Chondrocyte (in vitro differentiated cells): Measurements from ENCODE around the gene KLHL3. TPM values are rescaled to one million over a fixed set of nuclear protein-coding genes. Genes with fewer than 3 reads are reported as not detected.
A peak's percentile ranks its signal among the peaks of the same experiment; 100 is the strongest.

Experiments
- DNase-seq: peaks from one replicate; pipeline ENCODE4 v3.0.0; 2021; ENCODE audit warnings: mixed read lengths, low spot score
- H3K27ac Mint-ChIP-seq: one replicate; pipeline ENCODE4 v1.8.0; 2021; ENCODE audit warnings: mild to moderate bottlenecking, moderate library complexity, mixed read lengths; ENCODE audit not compliant: unreplicated experiment
- H3K27me3 Mint-ChIP-seq: 2 replicates; pipeline ENCODE4 v1.8.0; 2021; ENCODE audit warnings: low read depth, mixed read lengths
- H3K36me3 Mint-ChIP-seq: 2 replicates; pipeline ENCODE4 v1.8.0; 2021; ENCODE audit warnings: low read depth, mixed read lengths
- H3K4me1 Mint-ChIP-seq: 2 replicates; pipeline ENCODE4 v1.8.0; 2021; ENCODE audit warnings: low read depth, mild to moderate bottlenecking, mixed read lengths
- H3K4me3 Mint-ChIP-seq: one replicate; pipeline ENCODE4 v1.8.0; 2021; ENCODE audit warnings: mild to moderate bottlenecking, moderate library complexity, mixed read lengths; ENCODE audit not compliant: unreplicated experiment
- H3K9me3 Mint-ChIP-seq: 2 replicates; pipeline ENCODE4 v1.8.0; 2021; ENCODE audit warnings: low read depth, mixed read lengths
- total RNA-seq: library from RNA; stranded (reverse); gene quantifications from 3 replicates; pipeline ENCODE4 v1.2.1, GENCODE V29; 2021
- TF ChIP-seq, protein P1 (sequence below): fragments of 200-600 bp; sonication (generic); IDR thresholded peaks from 2 replicates; pipeline ENCODE4 v1.5.0; 2021; ENCODE audit warnings: antibody characterized with exemption, mild to moderate bottlenecking, moderate library complexity

KLHL3 gene
- total RNA-seq, 1 donor from 2014 or later, result 1.9 TPM

DNA sequence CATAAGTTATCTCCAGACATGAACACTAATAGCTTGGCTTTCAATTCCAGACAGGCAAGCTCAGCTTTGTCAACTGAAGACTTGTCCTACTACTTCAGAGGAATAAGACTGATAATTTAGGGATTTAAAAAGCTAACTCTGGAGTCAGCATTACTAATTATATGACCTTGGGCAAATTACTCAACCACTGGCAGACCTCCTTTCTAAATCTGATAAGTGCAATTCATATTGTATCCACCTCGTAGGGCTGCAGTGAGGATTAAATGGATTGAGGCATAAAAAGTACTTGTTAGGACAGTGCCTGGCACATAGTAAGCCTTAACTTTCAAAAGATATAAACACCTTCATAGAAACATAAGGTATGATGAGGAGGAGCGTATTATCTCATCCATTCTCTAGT lies 104.4 kb downstream of the KLHL3 start:
- Mint-ChIP-seq H3K4me3 (no peak overlapping the region), H3K27ac (no peak overlapping the region), H3K4me1 (peaks cover 36% of the 10 kb centered on the region), H3K27me3 (no peaks in the 10 kb centered on the region), H3K9me3 (peaks cover 6% of the 10 kb centered on the region), H3K36me3 (peaks cover 4% of the 10 kb centered on the region)
- TF ChIP-seq, protein P1, sequence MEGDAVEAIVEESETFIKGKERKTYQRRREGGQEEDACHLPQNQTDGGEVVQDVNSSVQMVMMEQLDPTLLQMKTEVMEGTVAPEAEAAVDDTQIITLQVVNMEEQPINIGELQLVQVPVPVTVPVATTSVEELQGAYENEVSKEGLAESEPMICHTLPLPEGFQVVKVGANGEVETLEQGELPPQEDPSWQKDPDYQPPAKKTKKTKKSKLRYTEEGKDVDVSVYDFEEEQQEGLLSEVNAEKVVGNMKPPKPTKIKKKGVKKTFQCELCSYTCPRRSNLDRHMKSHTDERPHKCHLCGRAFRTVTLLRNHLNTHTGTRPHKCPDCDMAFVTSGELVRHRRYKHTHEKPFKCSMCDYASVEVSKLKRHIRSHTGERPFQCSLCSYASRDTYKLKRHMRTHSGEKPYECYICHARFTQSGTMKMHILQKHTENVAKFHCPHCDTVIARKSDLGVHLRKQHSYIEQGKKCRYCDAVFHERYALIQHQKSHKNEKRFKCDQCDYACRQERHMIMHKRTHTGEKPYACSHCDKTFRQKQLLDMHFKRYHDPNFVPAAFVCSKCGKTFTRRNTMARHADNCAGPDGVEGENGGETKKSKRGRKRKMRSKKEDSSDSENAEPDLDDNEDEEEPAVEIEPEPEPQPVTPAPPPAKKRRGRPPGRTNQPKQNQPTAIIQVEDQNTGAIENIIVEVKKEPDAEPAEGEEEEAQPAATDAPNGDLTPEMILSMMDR, result no peak
- no peak for DNase-seq

DNA sequence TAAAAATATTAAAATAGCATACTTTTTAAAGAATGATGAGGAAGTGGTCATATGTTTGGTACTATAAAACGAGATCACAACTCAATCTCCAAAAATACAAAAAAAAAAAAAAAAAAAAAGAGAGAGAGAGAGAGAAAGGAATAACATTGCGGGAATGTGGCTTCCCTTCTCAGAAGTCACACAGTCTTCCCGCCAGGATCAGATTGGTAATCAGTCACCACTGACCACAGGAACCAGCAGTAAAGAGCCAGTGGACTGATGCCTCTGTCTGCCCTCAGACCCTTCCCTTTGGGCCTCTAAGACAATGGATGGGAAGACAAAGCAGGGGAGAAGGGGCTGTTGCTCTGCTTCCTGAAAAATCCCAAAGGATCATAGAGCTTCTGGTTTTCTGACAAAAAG lies 104.9 kb downstream of the KLHL3 start:
- H3K36me3 Mint-ChIP-seq, result peaks cover 4% of the 10 kb centered on the region
- DNase-seq, result no peak
- no peak overlapping the region for H3K4me3 Mint-ChIP-seq
- peak overlapping the region; percentile 60 for H3K27ac Mint-ChIP-seq
- peaks cover 32% of the 10 kb centered on the region for H3K4me1 Mint-ChIP-seq
- TF ChIP-seq, protein P1, result no peak
- H3K27me3 Mint-ChIP-seq, result no peaks in the 10 kb centered on the region
- H3K9me3 Mint-ChIP-seq, result peaks cover 6% of the 10 kb centered on the region

DNA sequence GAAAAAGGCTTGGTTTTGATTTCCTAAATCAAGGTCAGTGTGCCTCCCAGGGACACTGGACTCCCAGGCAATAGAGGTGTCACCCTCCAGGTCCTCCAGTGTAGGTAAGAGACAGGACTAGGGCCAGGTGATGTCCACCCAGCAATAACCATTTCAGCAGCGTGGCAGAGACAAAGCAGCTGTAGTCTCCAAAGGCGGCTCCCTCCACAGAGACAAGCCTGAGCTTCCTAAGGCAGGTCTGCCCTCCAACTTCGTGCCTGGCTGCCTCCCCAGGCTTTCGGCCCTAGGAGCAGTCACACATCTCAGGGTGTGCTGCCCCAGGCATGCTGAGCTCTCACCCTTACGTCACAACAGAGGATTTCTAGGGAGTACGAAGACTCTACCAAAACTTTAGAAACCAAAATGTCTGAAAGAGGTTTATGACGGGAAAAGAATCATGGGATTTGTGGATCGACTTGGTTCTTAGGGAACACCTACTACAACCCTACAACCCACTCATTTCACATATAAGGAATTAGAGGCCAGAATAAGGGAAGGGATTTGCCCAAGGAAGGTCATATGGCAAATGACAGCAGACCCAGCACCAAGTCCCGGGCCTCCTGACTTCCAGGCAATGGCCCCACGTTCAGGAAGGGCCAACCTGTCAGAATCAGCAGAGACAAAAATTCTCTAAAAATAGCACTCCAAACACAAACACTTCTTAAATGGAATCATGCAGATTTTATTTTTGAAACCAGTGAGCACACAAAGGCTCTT lies 105.5 kb downstream of the KLHL3 start:
- no peak overlapping the region for H3K4me3 Mint-ChIP-seq
- H3K27me3 Mint-ChIP-seq, result no peaks in the 10 kb centered on the region
- H3K9me3 Mint-ChIP-seq, result peaks cover 6% of the 10 kb centered on the region
- peak overlapping the region; percentile 60 for H3K27ac Mint-ChIP-seq
- DNase-seq, result no peak
- peaks cover 4% of the 10 kb centered on the region for H3K36me3 Mint-ChIP-seq
- TF ChIP-seq, protein P1, result no peak
- peaks cover 26% of the 10 kb centered on the region for H3K4me1 Mint-ChIP-seq

DNA sequence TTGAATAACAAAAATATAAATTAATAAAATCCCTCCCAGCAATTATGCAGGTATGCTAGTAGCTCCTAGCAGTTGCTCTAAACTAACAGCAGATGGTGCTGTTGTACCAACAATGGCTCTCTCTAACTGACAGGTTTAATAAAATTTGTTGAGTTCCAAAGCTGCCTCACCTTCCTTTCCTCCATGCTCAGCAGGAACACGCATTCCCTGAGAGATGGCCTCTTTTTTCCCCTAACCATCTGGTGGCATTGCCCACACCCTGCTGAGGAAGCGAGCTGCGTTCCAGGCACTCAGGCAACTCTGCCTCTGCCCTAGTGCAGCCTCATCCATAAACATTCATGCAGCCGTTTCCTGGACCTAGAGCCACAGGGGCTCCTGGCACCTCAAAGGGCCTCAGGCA lies 106.2 kb downstream of the KLHL3 start:
- Mint-ChIP-seq H3K4me3 (peak overlapping the region; percentile 27), H3K27ac (no peak overlapping the region), H3K36me3 (peaks cover 4% of the 10 kb centered on the region), H3K27me3 (no peaks in the 10 kb centered on the region), H3K9me3 (peaks cover 6% of the 10 kb centered on the region), H3K4me1 (peaks cover 22% of the 10 kb centered on the region)
- TF ChIP-seq, protein P1, result peak; percentile 99
- no peak for DNase-seq

DNA sequence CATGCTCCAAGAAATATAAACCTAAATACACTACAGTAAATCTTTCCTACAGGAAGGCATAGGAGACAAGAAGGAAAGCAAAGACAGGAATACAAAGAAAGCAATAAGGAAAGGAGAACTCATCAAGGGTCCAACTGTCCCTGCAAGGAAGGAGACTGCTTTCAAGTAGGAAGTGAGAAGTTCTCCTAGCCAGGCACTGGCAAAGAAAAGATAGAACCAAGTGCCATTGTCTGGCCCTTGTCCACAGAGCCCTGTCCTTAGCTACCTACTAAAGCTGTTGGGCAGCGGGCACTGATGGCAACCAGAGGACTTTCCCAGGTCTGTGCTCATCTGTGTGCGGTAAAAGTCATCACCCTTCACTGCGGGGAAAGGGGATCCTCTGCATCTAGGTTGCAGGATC lies 108.2 kb downstream of the KLHL3 start:
- peaks cover 6% of the 10 kb centered on the region for H3K9me3 Mint-ChIP-seq
- no peaks in the 10 kb centered on the region for H3K27me3 Mint-ChIP-seq
- DNase-seq, result no peak
- peaks cover 4% of the 10 kb centered on the region for H3K36me3 Mint-ChIP-seq
- H3K4me3 Mint-ChIP-seq, result no peak overlapping the region
- H3K4me1 Mint-ChIP-seq, result peaks cover 32% of the 10 kb centered on the region
- H3K27ac Mint-ChIP-seq, result no peak overlapping the region
- TF ChIP-seq, protein P1, result no peak
